ENCODE data around the gene NPFF. TPM values are rescaled to one million over a fixed set of nuclear protein-coding genes. Genes with fewer than 3 reads are reported as not detected.

The NPFF gene
- total and polyA plus RNA-seq, 4 donors = not detected

GRCh38 chr12:53461059-53461458 lies 46.2 kb downstream of the NPFF start:
- Histone ChIP-seq H3K9ac (ENCODE audit: low read depth in 1 of 2, low read length in 2 of 2) (no peak overlapping the region), H3K36me3 (ENCODE audit: control insufficient read depth in 4 of 4, insufficient read depth in 3 of 4, low read depth in 1 of 4, low read length in 3 of 4) (peaks cover 37 to 97% (median 92%) of the 10 kb centered on the region in 4 donors), H3K9me3 (ENCODE audit: control insufficient read depth in 4 of 4, low read length in 3 of 4) (no peaks in the 10 kb centered on the region), H3K4me1 (ENCODE audit: control insufficient read depth in 4 of 4, insufficient read depth in 4 of 4, low read length in 3 of 4) (peaks cover 0 to 6% (median 6%) of the 10 kb centered on the region in 4 donors), H3K4me3 (ENCODE audit: low read depth in 1 of 3, low read length in 3 of 3) (no peak overlapping the region), H3K27ac (ENCODE audit: low read depth in 1 of 2, low read length in 2 of 2) (no peak overlapping the region), H3K27me3 (ENCODE audit: control insufficient read depth in 4 of 4, insufficient read depth in 4 of 4, low read length in 3 of 4) (no peaks in the 10 kb centered on the region)
- 80% methylated on average over 3 of the region's 3 CpGs for WGBS
- no peak for DNase-seq (ENCODE audit: low spot score)
- TF ChIP-seq ATF3 (IDR thresholded peaks at IDR 0.05) (no peak), RXRA (IDR thresholded peaks at IDR 0.05) (peak in 1 of 2 donors; percentile 8)

- Histone ChIP-seq H3K9me3 (ENCODE audit: control insufficient read depth in 4 of 4, low read length in 3 of 4) (no peaks in the 10 kb centered on the region), H3K27me3 (ENCODE audit: control insufficient read depth in 4 of 4, insufficient read depth in 4 of 4, low read length in 3 of 4) (no peaks in the 10 kb centered on the region), H3K4me3 (ENCODE audit: low read depth in 1 of 3, low read length in 3 of 3) (no peak overlapping the region), H3K4me1 (ENCODE audit: control insufficient read depth in 4 of 4, insufficient read depth in 4 of 4, low read length in 3 of 4) (peaks cover 0 to 14% (median 10%) of the 10 kb centered on the region in 4 donors), H3K36me3 (ENCODE audit: control insufficient read depth in 4 of 4, insufficient read depth in 3 of 4, low read depth in 1 of 4, low read length in 3 of 4) (peaks cover 37 to 97% (median 94%) of the 10 kb centered on the region in 4 donors), H3K27ac (ENCODE audit: low read depth in 1 of 2, low read length in 2 of 2) (no peak overlapping the region), H3K9ac (ENCODE audit: low read depth in 1 of 2, low read length in 2 of 2) (no peak overlapping the region)
- no peak for TF ChIP-seq GABPA (IDR thresholded peaks at IDR 0.05 in 1 of 2, conservative IDR thresholded peaks at IDR 0.05 in 1 of 2)
- no peak for TF ChIP-seq HNF4G (IDR thresholded peaks at IDR 0.05)
- no peak for TF ChIP-seq SP1 (IDR thresholded peaks at IDR 0.05)
- TF ChIP-seq REST (IDR thresholded peaks at IDR 0.05) = no peak
- TF ChIP-seq FOXA1 (IDR thresholded peaks at IDR 0.05) = no peak
- TF ChIP-seq RAD21 (IDR thresholded peaks at IDR 0.05) = no peak
- TF ChIP-seq CTCF (IDR thresholded peaks at IDR 0.05; ENCODE audit: low read depth, low read length, missing input control) = no peak
- no peak for TF ChIP-seq EGR1 (IDR thresholded peaks at IDR 0.05; ENCODE audit: low read depth in 2 of 2)
- TF ChIP-seq ATF3 (IDR thresholded peaks at IDR 0.05) = no peak
- no peak for TF ChIP-seq TAF1 (conservative IDR thresholded peaks at IDR 0.05)
- TF ChIP-seq MAX (IDR thresholded peaks at IDR 0.05) = no peak
- no peak for TF ChIP-seq YY1 (IDR thresholded peaks at IDR 0.05)
- WGBS = 74% methylated on average over 4 of the region's 4 CpGs
- DNase-seq (ENCODE audit: low spot score) = no peak
Measured at GRCh38 chr12:53459097-53459496, 48.2 kb downstream of the NPFF start.

Small RNA genes lying within 50 kb of the gene (small RNA-seq; reads per million reads assigned to genes)
- not detected for gene AC023509.3

Other genes with a start within 250 kb of the NPFF start
- gene ESPL1, start 239.2 kb downstream of the NPFF start, total RNA-seq = 10 to 100 TPM in 1 of 2 donors, 1 to 10 TPM in 1; 3.4 to 19.3 TPM
- 1 to 10 TPM; 2.8 to 3.9 TPM for gene ESPL1, start 239.2 kb downstream of the NPFF start, polyA plus RNA-seq
- gene PFDN5, start 211.9 kb downstream of the NPFF start, total RNA-seq = 100 to 1,000 TPM; 118 to 176 TPM
- gene PFDN5, start 211.9 kb downstream of the NPFF start, polyA plus RNA-seq = 100 to 1,000 TPM; 237 to 245 TPM
- 10 to 100 TPM; 15.0 to 18.8 TPM for gene MYG1, start 207.8 kb downstream of the NPFF start, total RNA-seq
- 10 to 100 TPM; 19.8 to 28.0 TPM for gene MYG1, start 207.8 kb downstream of the NPFF start, polyA plus RNA-seq
- gene AAAS, start 185.9 kb downstream of the NPFF start, total RNA-seq = 10 to 100 TPM; 25.4 to 37.0 TPM
- gene AAAS, start 185.9 kb downstream of the NPFF start, polyA plus RNA-seq = 10 to 100 TPM; 17.3 to 18.8 TPM
- gene SP7, start 171.1 kb downstream of the NPFF start, total RNA-seq = not detected
- gene SP7, start 171.1 kb downstream of the NPFF start, polyA plus RNA-seq = not detected
- 10 to 100 TPM; 28.4 to 36.5 TPM for gene SP1, start 127.3 kb downstream of the NPFF start, total RNA-seq
- 1 to 10 TPM; 3.8 to 7.9 TPM for gene SP1, start 127.3 kb downstream of the NPFF start, polyA plus RNA-seq
- under 1 TPM; 0.67 to 0.89 TPM for gene AMHR2, start 83.6 kb downstream of the NPFF start, total RNA-seq
- gene AMHR2, start 83.6 kb downstream of the NPFF start, polyA plus RNA-seq = 1 to 10 TPM in 1 of 2 donors, under 1 TPM in 1; 0.96 to 1.3 TPM
- 10 to 100 TPM; 18.2 to 21.3 TPM for gene PRR13, start 65.8 kb downstream of the NPFF start, total RNA-seq
- gene PRR13, start 65.8 kb downstream of the NPFF start, polyA plus RNA-seq = 100 to 1,000 TPM; 101 to 107 TPM
- gene PCBP2, start 55.4 kb downstream of the NPFF start, total RNA-seq = 100 to 1,000 TPM; 224 to 377 TPM
- gene PCBP2, start 55.4 kb downstream of the NPFF start, polyA plus RNA-seq = 100 to 1,000 TPM; 130 to 222 TPM
- gene MAP3K12, start 8.0 kb downstream of the NPFF start, total RNA-seq = 1 to 10 TPM; 1.5 to 2.4 TPM
- 1 to 10 TPM in 1 of 2 donors, under 1 TPM in 1; 0.53 to 1.4 TPM for gene MAP3K12, start 8.0 kb downstream of the NPFF start, polyA plus RNA-seq
- 10 to 100 TPM; 18.7 to 22.0 TPM for gene TARBP2, start 6.2 kb downstream of the NPFF start, total RNA-seq
- 10 to 100 TPM; 15.7 to 18.1 TPM for gene TARBP2, start 6.2 kb downstream of the NPFF start, polyA plus RNA-seq
- gene ATF7, start 118.9 kb upstream of the NPFF start, total RNA-seq = 10 to 100 TPM in 1 of 2 donors, 1 to 10 TPM in 1; 5.3 to 14.5 TPM
- gene ATF7, start 118.9 kb upstream of the NPFF start, polyA plus RNA-seq = 10 to 100 TPM in 1 of 2 donors, 1 to 10 TPM in 1; 5.6 to 14.1 TPM
- 100 to 1,000 TPM in 1 of 2 donors, 10 to 100 TPM in 1; 57.0 to 110 TPM for gene ATP5MC2, start 168.6 kb upstream of the NPFF start, total RNA-seq
- 100 to 1,000 TPM; 231 to 294 TPM for gene ATP5MC2, start 168.6 kb upstream of the NPFF start, polyA plus RNA-seq
- 10 to 100 TPM; 61.2 to 67.4 TPM for gene CALCOCO1, start 220.0 kb upstream of the NPFF start, total RNA-seq
- 10 to 100 TPM; 24.4 to 25.2 TPM for gene CALCOCO1, start 220.0 kb upstream of the NPFF start, polyA plus RNA-seq
- gene CISTR, start 244.5 kb upstream of the NPFF start, total RNA-seq = not detected
- gene CISTR, start 244.5 kb upstream of the NPFF start, polyA plus RNA-seq = not detected

Measured in liver (tissue), 10 donors.